ENCODE results near the gene ZDHHC11B.
"Not testable (repeated sequence)": the region's sequence is repeated elsewhere in the genome, so short reads cannot be mapped to it uniquely, and the experiment has no call there.

The ZDHHC11B gene

DNA sequence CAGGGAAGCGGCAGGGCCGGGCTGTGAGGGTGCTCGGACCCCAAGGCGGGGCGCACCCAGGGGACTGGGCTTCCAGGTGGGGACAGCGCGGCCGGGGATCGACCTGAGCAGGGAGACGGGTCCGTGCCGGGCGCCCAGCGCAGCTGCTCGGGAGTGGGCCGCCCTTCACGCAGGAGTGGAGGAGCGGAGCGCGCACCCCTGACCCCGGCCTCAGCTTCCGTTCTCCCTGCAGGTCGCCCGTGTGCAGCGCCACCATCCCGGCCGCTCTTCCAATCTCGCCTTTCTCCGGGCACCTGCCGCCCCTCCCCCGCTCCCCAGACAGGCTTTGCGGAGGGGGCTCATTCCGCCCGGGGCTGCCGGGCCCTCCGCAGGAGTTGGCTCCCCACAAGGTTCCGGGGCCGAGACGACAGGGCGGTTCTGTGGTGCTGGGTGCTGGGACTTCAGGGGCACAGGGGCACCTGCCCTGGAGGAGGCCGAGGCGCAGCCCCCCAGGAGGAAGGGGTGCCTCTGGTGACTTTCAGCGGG, 714 bp upstream of the ZDHHC11B start:
- in situ Hi-C loops (cut with HindIII; ENCODE audit: low sequenced_read_pairs): not testable (repeated sequence)

DNA sequence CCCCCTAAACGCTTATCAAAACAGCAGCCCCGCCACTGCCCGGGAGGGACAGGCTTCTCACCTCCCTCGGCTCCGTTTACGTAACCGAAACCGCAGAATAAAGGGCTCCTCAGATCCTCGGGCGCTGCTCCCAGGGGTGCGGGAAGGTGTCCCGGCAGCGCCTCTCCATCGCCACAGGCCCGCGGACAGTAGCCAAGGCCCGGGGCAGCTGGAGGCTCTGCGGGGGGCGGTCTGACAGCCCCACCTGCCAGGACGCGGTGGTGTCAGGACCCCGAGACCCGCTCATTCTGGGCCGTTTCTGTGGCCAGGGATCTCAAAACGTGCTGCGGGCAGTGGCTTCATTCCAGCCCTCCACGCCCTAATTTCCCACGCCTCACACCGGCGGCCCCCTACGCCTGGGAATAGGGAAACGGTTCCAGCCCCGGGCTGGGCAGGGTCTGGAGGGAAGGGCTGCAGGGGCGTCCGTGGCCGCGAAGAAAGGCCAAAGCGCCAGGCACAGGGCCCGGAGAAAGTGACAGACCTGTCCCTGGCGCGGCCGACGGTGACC, 575 bp downstream of the ZDHHC11B start:
- in situ Hi-C loops (cut with HindIII; ENCODE audit: low sequenced_read_pairs): not testable (repeated sequence)

DNA sequence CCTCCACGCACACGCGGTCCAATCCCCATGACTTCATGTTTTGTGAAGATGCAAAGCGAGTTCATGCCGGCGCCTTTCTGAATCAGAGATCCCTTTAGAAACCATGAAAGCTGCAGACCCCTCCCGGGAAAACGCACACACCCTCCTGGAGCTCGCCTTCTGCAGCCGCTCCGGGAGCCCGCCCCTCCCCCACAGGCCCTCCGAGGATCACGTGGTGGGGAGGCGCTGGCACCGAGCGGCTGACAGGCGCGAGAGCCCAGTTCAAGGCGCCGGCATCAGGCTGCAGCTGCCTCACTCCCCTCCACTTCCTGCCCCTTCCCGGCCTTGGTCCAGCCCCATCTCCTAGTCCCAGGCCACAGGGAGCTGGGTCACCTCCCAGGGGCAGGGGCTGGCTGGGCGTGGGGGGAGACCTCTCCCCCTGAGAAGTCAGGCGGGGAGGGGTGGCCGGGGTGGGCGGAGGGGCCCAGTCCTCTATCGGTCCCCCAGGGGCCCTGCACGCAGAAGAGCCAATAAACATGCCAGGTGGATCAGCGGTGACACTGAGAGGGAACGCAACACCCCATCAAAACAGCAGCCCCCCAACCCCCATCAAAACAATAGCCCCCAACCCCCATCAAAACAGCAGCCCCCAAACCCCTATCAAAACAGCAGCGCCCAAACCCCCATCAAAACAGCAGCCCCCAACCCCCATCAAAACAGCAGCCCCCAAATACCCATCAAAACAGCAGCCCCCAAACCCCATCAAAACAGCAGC, 1.3 kb downstream of the ZDHHC11B start:
- in situ Hi-C loops (cut with HindIII; ENCODE audit: low sequenced_read_pairs): not testable (repeated sequence)

DNA sequence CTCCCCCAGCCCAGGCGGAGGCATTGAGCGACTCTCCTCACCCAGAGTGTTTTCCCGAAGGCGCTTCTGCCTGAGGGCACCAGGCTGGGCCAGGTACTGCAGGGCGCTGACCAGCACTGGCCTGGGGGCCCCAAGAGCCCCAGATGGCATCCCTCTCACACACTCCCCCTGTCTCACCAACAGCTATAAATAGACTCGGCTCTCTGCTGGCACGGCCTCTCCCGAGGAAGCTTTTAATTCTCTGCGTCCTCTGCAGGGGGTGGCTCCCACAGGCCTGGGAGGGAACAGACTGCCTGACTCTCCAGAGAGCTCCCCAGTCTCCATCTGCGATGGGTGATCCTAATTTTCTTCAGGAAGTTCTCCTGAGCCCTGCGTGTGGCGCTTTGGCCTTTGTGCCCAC, 2.2 kb downstream of the ZDHHC11B start:
- in situ Hi-C loops (cut with HindIII; ENCODE audit: low sequenced_read_pairs): not testable (repeated sequence)

DNA sequence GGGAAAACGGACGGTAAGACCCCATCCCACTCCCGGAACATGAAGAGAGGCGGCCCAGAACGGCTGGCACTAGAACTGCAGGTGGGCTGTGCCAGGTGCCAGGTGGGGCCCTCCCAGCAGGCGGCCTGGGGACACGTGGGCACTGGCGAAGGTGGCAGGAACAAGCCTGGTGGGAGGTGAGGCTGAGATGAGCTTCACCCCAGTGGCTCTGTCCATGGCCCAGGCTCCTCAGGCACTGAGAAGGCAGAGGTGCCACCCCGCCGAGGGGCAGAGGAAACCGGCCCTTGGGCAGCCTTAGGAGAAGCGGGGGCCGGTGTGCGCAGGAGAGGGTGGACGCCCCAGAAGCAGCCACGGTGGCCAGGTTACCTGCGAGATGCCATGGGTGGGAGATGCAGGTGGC, 4.0 kb downstream of the ZDHHC11B start:
- in situ Hi-C loops (cut with HindIII; ENCODE audit: low sequenced_read_pairs): not testable (repeated sequence)

DNA sequence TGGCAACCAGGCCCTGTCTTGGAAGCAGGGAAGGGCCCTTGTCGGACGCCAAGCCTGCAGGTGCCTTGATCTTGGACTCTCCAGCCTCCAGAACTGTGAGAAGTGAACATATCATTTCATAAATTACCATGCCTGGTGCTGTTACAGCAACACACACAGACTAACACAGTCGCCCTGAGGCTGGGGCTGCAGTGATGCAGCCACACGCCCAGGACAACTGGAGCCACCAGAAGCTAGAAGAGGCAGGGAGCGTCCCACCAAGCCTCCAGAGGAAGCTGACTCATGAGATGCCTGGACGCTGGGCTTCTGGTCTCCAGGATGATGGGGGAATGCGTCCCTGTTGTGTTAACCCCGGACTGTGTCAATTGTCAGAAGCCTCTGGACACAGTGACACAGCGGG, 5.6 kb downstream of the ZDHHC11B start:
- in situ Hi-C loops (cut with HindIII; ENCODE audit: low sequenced_read_pairs): not testable (repeated sequence)

DNA sequence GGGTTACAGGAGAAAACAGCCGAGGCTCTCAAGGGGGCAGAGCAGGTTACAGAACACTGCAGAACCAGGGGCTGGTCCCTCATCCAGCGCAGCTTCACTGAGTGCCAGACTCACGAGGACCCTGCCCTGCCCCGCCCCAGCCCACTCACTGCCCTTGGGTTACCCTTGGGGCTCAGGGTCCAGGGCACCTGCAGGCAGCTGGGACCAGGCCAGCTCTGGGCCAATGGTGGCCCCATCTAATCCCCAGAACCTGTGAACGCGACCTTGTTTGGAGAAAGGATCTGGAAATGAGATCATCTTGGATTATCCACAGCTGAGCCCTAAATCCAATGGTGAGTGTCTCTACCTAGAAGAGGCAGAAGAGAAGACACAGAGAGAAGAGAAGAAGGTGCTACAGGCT, 6.1 kb downstream of the ZDHHC11B start:
- in situ Hi-C loops (cut with HindIII; ENCODE audit: low sequenced_read_pairs): not testable (repeated sequence)

DNA sequence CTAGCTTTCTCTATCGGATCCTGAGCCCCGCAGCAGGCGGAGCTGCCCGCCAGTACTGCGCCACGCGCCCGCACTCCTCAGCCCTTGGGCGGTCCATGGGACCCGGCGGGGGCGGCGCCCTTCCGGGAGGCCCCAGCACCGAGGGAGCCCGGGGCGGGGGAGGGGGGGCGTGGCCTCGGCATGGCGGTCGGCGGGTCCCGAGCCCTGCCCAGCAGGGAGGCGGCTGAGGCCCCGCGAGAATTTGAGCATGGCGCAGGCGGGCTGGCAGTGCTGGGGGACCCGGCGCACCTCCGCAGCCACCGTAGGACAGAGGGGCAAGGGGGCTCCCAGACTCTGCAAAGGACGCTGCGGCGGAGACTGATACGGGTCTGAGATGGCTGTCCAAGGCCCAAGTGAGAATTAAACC, 6.8 kb downstream of the ZDHHC11B start:
- in situ Hi-C loops (cut with HindIII; ENCODE audit: low sequenced_read_pairs): no loop called here

DNA sequence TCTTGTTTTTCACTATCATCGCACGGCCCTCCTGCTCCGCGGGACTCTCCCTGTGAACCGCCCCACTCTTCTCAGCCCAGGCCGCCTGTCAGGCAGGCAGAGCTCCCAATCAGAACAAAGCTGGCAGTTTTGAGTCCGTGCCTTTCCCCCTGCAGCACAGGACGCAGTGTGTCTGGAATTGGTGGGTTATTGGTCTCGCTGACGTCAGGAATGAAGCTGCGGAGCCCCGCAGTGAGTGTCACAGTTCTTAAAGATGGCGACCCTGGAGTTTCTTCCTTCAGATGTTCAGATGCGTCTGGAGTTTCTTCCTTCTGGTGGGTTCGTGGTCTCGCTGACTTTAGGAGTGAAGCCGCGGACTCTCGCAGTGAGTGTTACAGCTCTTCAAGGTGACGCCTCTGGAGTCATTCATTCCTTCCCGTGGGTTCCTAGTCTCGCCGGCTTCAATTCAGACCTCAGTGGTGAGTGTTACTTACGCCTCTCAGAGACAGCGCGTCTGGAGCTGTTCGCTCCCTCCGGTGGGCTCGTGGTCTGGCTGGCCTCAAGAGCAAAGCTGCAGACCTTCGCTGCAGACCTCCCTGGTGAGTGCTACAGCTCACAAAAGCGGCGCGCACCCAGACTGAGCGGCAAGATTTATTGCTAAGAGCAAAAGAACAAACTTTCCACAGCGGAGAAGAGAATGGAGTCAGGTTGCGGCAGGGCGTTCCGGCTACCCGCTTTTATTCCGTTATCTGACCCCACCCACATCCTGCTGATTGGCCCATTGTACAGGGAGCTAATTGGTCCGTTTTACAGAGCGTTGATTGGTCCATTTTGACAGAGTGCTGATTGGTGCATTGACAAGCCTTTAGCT, 7.4 kb downstream of the ZDHHC11B start:
- in situ Hi-C loops (cut with HindIII; ENCODE audit: low sequenced_read_pairs): no loop called here

DNA sequence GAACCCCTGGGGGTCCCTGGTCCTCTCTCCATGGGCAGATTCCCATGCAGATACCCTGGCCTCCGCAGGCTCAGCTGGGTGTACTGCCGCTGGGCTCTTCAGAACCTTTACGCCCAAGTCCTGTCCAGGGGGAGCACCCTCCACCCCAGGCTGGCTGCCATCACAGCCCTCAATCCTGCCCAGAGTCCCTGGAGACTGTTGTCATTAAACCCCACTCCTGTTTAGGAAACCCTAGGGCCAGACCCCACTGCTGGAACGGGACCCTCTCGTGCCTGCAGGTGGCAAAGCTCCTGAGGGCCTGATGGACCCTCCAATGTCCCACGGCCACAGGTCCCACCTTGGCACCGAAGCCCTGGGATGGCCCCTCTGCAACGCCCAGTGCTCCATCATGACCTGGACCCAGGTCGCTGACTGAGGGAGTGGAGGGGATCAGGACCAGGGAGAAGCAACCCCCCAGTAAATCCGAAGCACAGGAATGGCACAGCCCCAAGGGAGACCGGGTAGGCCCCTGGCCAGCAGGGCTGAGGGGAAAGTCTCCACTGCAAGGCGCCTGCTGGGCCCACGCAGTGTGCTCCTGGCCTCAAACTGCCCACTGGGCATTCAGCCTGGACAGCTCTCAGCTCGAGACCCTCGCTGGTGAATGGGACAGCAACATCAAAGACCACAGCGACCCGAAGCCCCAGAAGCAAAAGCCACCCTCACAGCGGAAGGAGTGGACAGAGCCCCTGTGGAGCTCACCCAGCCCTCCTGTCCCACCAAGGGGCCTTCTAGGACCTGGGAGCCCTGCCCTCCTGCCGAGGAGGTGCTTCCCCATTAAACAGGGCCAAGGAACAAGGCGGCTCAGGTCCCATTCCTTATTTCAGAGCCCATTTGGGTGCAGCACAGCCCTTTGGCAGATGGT, 8.3 kb downstream of the ZDHHC11B start:
- in situ Hi-C loops (cut with HindIII; ENCODE audit: low sequenced_read_pairs): no loop called here

DNA sequence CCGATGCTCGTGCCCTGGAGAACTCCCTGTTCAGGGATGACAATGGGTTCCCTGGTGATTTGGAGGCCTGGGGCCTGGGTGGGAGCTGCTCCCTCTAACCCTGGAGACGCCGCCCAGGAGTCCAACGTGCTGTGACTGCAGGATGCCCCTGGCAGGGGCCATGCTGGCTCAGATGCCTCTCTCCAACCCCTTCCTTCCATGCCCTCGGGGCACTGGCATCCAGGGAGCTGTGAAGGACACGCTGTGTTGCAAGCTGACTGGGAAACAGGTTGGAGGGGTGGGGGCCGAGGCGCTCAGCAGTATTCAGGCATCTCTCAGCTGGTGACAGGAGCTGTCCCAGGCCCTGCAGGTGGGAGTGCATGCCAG, 9.0 kb downstream of the ZDHHC11B start:
- in situ Hi-C loops (cut with HindIII; ENCODE audit: low sequenced_read_pairs): not testable (repeated sequence)

DNA sequence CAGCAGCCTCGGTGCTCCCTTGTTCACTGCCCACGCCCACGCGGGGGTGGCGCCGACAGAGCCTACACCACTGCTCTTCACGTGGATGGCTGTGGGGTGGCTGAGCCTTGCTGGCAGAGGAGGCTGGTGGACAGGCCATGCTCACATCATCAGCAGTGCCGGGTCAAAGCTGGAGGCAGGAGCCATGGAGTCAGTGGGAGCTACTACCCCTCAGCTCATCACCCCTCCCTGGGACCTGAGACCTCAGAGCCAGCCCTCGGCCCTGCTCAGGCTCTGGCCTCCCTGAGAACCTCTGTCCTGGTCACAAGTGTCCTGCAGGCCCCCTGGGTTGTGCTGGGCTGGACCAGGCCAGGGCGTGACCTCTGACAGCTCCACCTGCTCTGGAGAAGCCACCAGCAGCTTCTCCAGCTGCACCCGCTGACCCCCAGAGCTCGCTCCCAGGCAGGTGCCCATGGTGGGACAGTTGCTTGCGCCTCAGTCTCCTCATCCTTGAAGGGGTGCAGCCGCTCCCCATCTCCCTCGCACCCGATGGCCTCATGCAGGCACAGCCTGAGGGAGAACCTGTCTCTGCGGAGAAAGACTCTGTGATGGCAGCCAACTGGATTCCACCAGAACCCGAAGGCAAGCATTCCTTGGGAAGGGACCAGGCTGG, 9.5 kb downstream of the ZDHHC11B start:
- in situ Hi-C loops (cut with HindIII; ENCODE audit: low sequenced_read_pairs): loop anchor here (25.0 kb wide), 1 partner anchor 263 kb away; the partner anchor contains the start of gene SLC9A3

DNA sequence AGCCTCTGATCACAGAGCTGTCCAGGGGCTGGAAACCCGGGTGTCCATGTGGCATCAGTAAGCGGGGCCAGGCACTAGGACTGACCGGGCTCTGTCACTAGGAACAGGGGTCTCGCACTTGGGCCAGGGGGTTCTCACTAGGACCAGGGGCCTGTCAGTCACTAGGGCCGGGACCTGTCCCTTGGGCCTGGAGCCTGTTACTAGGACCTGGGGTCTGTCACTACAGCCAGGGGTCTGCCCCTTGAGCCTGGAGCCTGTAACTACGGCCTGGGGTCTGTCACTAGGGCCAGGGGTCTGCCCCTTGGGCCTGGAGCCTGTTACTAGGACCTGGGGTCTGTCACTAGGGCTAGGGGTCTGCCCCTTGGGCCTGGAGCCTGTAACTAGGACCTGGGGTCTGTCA, 10.2 kb downstream of the ZDHHC11B start:
- in situ Hi-C loops (cut with HindIII; ENCODE audit: low sequenced_read_pairs): loop anchor here (25.0 kb wide), 1 partner anchor 262 kb away; the partner anchor contains the start of gene SLC9A3

DNA sequence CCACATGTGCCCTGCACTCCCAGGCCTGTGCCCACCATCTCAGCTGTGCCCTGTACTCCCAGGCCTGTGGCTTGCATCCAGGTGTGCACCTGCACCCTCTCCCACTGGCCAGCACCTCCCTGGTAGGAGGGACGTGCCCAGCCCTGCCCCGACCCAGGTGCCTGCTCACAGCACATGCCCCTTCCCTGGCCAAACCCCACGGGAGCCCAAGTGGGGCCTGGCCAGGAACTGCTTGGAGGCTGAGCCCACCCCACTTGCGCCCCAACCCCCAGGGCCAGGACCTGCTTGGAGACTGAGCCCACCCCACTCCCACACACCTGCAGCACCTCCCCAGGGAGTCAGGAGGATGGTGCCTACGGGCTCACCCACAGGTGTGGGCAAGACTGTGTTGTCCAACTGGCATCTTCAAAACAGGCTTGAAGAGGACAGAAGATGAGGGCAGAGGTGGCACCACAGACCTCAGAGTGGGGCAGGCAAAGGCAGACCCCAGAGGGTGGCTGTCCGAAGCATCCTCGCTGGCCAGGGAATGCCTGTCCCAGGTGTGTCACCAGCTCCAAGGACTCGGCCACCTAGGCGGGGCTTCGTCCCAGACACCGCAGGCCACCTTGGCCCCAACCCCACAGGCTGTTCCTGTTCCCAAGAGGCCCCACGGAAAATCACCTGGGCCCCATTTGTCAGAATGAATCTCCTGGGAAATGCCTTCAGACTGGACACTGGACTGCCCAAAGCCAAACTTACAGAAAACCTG, 10.8 kb downstream of the ZDHHC11B start:
- in situ Hi-C loops (cut with HindIII; ENCODE audit: low sequenced_read_pairs): loop anchor here (25.0 kb wide), 1 partner anchor 261 kb away; the partner anchor contains the start of gene SLC9A3

DNA sequence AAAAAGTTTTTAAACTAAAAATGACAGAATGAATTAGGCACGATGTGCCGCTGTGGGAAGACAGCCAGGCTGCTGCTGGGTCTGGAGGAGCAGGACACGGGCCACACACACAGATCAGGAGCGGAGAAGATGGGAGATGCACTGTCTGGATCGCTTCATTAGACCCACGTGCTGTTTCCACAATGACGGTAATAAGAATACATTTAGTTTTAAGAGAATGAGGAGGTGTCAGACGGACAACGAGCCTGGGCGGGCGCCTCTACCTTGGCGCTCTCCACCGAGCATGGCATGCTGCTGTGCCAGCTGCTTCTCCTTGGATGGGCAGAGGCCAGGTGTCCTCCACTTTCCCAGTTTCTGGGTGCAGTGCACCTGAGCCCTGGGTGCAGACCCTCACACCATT, 11.6 kb downstream of the ZDHHC11B start:
- in situ Hi-C loops (cut with HindIII; ENCODE audit: low sequenced_read_pairs): loop anchor here (25.0 kb wide), 1 partner anchor 261 kb away; the partner anchor contains the start of gene SLC9A3

DNA sequence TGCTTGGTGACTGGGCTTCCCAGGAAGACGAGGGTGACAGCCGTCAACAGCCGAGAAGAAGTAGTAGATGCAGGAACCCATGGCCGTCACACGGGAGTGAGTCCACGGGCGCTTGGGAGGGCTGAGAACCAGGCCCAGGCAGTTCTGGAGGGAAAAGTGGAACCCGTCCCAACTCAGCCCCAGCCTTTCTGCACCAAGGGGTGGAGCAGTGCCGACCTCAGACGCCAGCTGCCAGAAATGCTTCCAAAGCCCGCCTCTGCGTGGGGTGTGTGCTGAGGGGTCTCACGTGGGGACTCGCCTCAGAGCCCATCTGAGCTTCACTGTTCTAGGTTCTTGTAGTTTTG, 12.0 kb downstream of the ZDHHC11B start:
- in situ Hi-C loops (cut with HindIII; ENCODE audit: low sequenced_read_pairs): loop anchor here (25.0 kb wide), 1 partner anchor 260 kb away; the partner anchor contains the start of gene SLC9A3

DNA sequence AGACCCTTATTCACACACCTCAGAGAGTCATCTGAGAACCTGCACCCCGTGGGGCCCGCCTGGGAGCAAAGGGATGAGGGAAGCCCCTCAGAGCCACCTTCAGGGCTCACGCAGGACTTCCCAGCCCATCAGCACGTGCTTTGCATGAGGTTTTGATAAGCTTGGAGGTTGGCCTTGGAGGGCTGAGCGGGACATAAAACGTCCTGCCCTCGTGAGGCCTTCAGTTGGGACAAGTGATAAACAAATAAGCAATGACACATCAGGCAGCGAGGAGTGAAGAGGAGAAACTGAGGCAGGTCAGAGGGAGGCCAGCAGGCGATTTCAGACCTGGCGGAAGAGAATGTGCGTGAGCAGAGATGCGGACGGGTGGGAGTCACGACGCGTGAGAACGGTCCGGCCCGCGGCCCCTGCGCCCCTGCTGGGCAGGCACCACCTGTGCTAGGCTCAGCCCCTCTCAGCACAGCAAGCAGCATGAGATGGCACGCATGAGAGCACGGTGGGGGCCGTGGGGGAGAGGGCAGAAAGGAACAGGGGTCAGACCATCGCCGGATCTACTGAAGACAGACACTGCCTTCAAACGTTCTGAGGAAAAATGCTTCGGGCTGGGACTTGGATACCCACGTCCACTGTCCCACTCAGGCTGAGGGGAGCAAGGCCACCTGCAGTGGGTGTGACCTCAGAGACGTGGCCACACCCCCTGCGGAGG, 12.5 kb downstream of the ZDHHC11B start:
- in situ Hi-C loops (cut with HindIII; ENCODE audit: low sequenced_read_pairs): loop anchor here (25.0 kb wide), 1 partner anchor 260 kb away; the partner anchor contains the start of gene SLC9A3

DNA sequence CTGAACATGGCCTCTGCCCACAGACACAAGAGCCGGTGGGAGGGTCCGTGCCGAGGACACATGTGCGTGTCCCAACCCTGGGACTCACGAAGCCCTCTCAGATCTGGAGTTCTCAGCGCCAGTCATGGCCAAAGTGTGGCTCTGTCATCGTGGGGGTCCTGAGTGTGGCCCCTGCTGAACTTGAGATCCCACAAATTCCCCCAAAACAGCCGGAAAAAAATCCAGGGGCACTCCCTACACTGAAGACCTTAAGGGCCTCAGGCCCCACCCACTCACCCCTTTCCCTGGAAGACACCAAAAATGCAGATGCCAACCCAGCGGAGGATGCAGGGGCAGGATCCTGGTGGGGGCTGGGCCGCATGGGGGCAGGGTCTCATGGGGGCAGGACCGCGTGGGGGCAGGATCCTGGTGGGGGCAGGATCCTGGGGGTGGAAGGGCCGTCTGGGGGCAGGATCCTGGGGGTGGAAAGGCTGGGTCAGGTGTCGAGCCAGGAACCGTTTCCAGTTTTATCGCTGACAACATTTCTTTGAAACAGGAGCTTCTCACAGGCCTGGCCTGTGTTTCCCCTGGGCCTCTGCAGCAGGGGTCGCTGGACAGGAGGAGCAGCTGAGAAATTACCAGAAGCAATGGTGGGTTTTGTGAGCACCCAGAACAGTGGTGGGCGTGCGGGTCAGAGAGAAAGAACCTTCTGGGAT, 13.3 kb downstream of the ZDHHC11B start:
- in situ Hi-C loops (cut with HindIII; ENCODE audit: low sequenced_read_pairs): loop anchor here (25.0 kb wide), 1 partner anchor 259 kb away; the partner anchor contains the start of gene SLC9A3

All from endothelial cell of hepatic sinusoid (primary cell).